ENCODE data around the gene ALKBH1. TPM values are rescaled to one million over a fixed set of nuclear protein-coding genes. Genes with fewer than 3 reads are reported as not detected.

ALKBH1 gene
- total RNA-seq, 1 donor from 2014 or later: 10.8 TPM

DNA sequence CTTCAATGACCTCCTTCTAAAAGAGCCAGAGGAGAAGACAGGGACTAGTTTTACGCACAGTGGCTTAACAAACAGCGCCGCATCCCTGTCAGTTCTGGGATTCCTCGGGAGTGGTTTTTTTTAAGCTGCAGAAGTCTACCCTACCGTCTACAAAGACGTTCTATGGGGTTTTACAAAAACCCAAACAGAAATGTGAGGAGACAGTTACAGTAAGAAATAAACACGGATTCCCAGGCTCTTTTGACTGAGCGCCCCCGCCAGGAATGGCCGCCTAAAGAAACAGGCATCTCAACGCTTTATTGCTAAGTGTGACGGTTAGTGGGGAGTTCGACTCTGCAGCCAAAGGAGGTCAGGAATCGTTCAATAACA is 484 bp downstream of the ALKBH1 start:
- H3K27ac Mint-ChIP-seq (ENCODE audit: unreplicated experiment): peak overlapping the region; percentile 58
- peaks cover 3% of the 10 kb centered on the region for H3K36me3 Mint-ChIP-seq (ENCODE audit: low read depth, unreplicated experiment)
- no peak for TF ChIP-seq CTCF (IDR thresholded peaks at IDR 0.05; ENCODE audit: unreplicated experiment)
- peaks cover 2% of the 10 kb centered on the region for H3K27me3 Mint-ChIP-seq (ENCODE audit: unreplicated experiment)
- H3K4me1 Mint-ChIP-seq (ENCODE audit: unreplicated experiment): peaks cover 36% of the 10 kb centered on the region
- DNase-seq (ENCODE audit: low spot score): peak; percentile 4
- peak overlapping the region; percentile 96 for H3K4me3 Mint-ChIP-seq (ENCODE audit: unreplicated experiment)
- no peaks in the 10 kb centered on the region for H3K9me3 Mint-ChIP-seq (ENCODE audit: unreplicated experiment)

DNA sequence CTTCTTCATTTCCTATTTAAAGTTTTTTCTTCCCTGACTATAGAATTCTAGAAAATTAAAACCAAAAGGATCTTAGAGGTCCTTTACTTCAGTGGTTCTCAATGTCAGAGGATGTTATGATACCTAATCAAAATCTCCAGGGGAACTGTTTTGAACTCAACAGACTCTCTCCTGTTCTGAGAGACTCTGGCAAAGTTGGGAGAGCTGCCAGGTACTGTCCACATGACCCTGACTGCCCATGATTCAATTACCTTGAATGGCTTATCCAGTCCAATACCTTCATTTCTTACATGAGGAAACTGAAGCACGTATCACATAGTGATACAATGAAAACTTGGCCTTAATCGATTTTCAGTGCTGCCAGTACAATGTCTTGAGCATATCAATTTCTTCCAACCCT is 16.6 kb downstream of the ALKBH1 start:
- Mint-ChIP-seq H3K27me3 (ENCODE audit: unreplicated experiment) (no peaks in the 10 kb centered on the region), H3K4me3 (ENCODE audit: unreplicated experiment) (no peak overlapping the region), H3K4me1 (ENCODE audit: unreplicated experiment) (peaks cover 43% of the 10 kb centered on the region), H3K36me3 (ENCODE audit: low read depth, unreplicated experiment) (peaks cover 32% of the 10 kb centered on the region), H3K9me3 (ENCODE audit: unreplicated experiment) (no peaks in the 10 kb centered on the region), H3K27ac (ENCODE audit: unreplicated experiment) (no peak overlapping the region)
- TF ChIP-seq CTCF (IDR thresholded peaks at IDR 0.05; ENCODE audit: unreplicated experiment): no peak
- no peak for DNase-seq (ENCODE audit: low spot score)

GRCh38 chr14:77682158-77682553 is 25.7 kb downstream of the ALKBH1 start:
- H3K27ac Mint-ChIP-seq (ENCODE audit: unreplicated experiment): no peak overlapping the region
- H3K4me1 Mint-ChIP-seq (ENCODE audit: unreplicated experiment): peaks cover 5% of the 10 kb centered on the region
- H3K36me3 Mint-ChIP-seq (ENCODE audit: low read depth, unreplicated experiment): peaks cover 8% of the 10 kb centered on the region
- H3K4me3 Mint-ChIP-seq (ENCODE audit: unreplicated experiment): no peak overlapping the region
- TF ChIP-seq CTCF (IDR thresholded peaks at IDR 0.05; ENCODE audit: unreplicated experiment): no peak
- no peaks in the 10 kb centered on the region for H3K9me3 Mint-ChIP-seq (ENCODE audit: unreplicated experiment)
- DNase-seq (ENCODE audit: low spot score): no peak
- H3K27me3 Mint-ChIP-seq (ENCODE audit: unreplicated experiment): no peaks in the 10 kb centered on the region

GRCh38 chr14:77681196-77682157 is 26.3 kb downstream of the ALKBH1 start:
- Mint-ChIP-seq H3K27ac (ENCODE audit: unreplicated experiment) (no peak overlapping the region), H3K9me3 (ENCODE audit: unreplicated experiment) (no peaks in the 10 kb centered on the region), H3K4me3 (ENCODE audit: unreplicated experiment) (no peak overlapping the region), H3K27me3 (ENCODE audit: unreplicated experiment) (no peaks in the 10 kb centered on the region), H3K4me1 (ENCODE audit: unreplicated experiment) (no peaks in the 10 kb centered on the region), H3K36me3 (ENCODE audit: low read depth, unreplicated experiment) (peaks cover 4% of the 10 kb centered on the region)
- no peak for TF ChIP-seq CTCF (IDR thresholded peaks at IDR 0.05; ENCODE audit: unreplicated experiment)
- DNase-seq (ENCODE audit: low spot score): no peak

GRCh38 chr14:77674931-77675330 is 32.9 kb downstream of the ALKBH1 start:
- peaks cover 22% of the 10 kb centered on the region for H3K36me3 Mint-ChIP-seq (ENCODE audit: low read depth, unreplicated experiment)
- DNase-seq (ENCODE audit: low spot score): no peak
- H3K27me3 Mint-ChIP-seq (ENCODE audit: unreplicated experiment): no peaks in the 10 kb centered on the region
- no peak overlapping the region for H3K27ac Mint-ChIP-seq (ENCODE audit: unreplicated experiment)
- no peak overlapping the region for H3K4me3 Mint-ChIP-seq (ENCODE audit: unreplicated experiment)
- H3K9me3 Mint-ChIP-seq (ENCODE audit: unreplicated experiment): no peaks in the 10 kb centered on the region
- no peak for TF ChIP-seq CTCF (IDR thresholded peaks at IDR 0.05; ENCODE audit: unreplicated experiment)
- no peaks in the 10 kb centered on the region for H3K4me1 Mint-ChIP-seq (ENCODE audit: unreplicated experiment)
